ENCODE data around the gene CRABP1. TPM values are rescaled to one million over a fixed set of nuclear protein-coding genes. Genes with fewer than 3 reads are reported as not detected.

CRABP1 gene
- total RNA-seq, 2 experiments from 2014 or later = not detected

GRCh38 chr15:78322243-78322642, 17.9 kb upstream of the CRABP1 start:
- H3K9me3 ChIP-seq (ENCODE audit: low read length) = no peaks in the 10 kb centered on the region
- H3K9me2 ChIP-seq (ENCODE audit: insufficient read depth, low read length) = no peaks in the 10 kb centered on the region
- no TSS peak for BruUV-seq (replicated peaks)
- TF ChIP-seq EZH2phosphoT487 (IDR thresholded peaks at IDR 0.05; ENCODE audit: borderline replicate concordance, low read depth, low read length) (no peak), CTCF (conservative IDR thresholded peaks at IDR 0.05; ENCODE audit: low read length) (no peak)
- intact Hi-C loops (cut with micrococcal nuclease; ENCODE audit: unreplicated experiment) = no loop called here
- no peaks in the 10 kb centered on the region for H4K20me1 ChIP-seq (ENCODE audit: insufficient read depth, low read length)
- ChIA-PET CTCF (ENCODE audit: unreplicated experiment) (no interaction called here), POLR2A (no interaction called here)
- DNase-seq (ENCODE audit: low spot score) = no peak
- H3K27ac ChIP-seq (ENCODE audit: low read depth, low read length, poor library complexity, severe bottlenecking) = no peak overlapping the region
- H3K4me3 ChIP-seq (ENCODE audit: low read depth, low read length, poor library complexity, severe bottlenecking) = no peak overlapping the region
- H3K79me2 ChIP-seq (ENCODE audit: insufficient read depth, low read depth, low read length) = no peaks in the 10 kb centered on the region
- no peak overlapping the region for H3K4me2 ChIP-seq (ENCODE audit: low read length)
- H3K4me1 ChIP-seq (ENCODE audit: insufficient read depth, low read length, poor library complexity, severe bottlenecking) = no peaks in the 10 kb centered on the region
- no peak overlapping the region for H2AFZ ChIP-seq (ENCODE audit: low read length)
- no peaks in the 10 kb centered on the region for H3K36me3 ChIP-seq (ENCODE audit: insufficient read depth, low read length)

GRCh38 chr15:78322724-78323521, 17.2 kb upstream of the CRABP1 start:
- Histone ChIP-seq H3K4me2 (ENCODE audit: low read length) (no peak overlapping the region), H4K20me1 (ENCODE audit: insufficient read depth, low read length) (no peaks in the 10 kb centered on the region), H3K4me3 (ENCODE audit: low read depth, low read length, poor library complexity, severe bottlenecking) (no peak overlapping the region), H3K9me2 (ENCODE audit: insufficient read depth, low read length) (no peaks in the 10 kb centered on the region), H2AFZ (ENCODE audit: low read length) (no peak overlapping the region), H3K9me3 (ENCODE audit: low read length) (no peaks in the 10 kb centered on the region), H3K79me2 (ENCODE audit: insufficient read depth, low read depth, low read length) (no peaks in the 10 kb centered on the region), H3K27ac (ENCODE audit: low read depth, low read length, poor library complexity, severe bottlenecking) (no peak overlapping the region), H3K36me3 (ENCODE audit: insufficient read depth, low read length) (no peaks in the 10 kb centered on the region), H3K4me1 (ENCODE audit: insufficient read depth, low read length, poor library complexity, severe bottlenecking) (no peaks in the 10 kb centered on the region)
- POLR2A ChIA-PET = no interaction called here
- CTCF ChIA-PET (ENCODE audit: unreplicated experiment) = no interaction called here
- intact Hi-C loops (cut with micrococcal nuclease; ENCODE audit: unreplicated experiment) = no loop called here
- no TSS peak for BruUV-seq (replicated peaks)
- DNase-seq (ENCODE audit: low spot score) = no peak
- TF ChIP-seq CTCF (conservative IDR thresholded peaks at IDR 0.05; ENCODE audit: low read length) = no peak
- no peak for TF ChIP-seq EZH2phosphoT487 (IDR thresholded peaks at IDR 0.05; ENCODE audit: borderline replicate concordance, low read depth, low read length)

- TF ChIP-seq CTCF (conservative IDR thresholded peaks at IDR 0.05; ENCODE audit: low read length) (no peak), EZH2phosphoT487 (IDR thresholded peaks at IDR 0.05; ENCODE audit: borderline replicate concordance, low read depth, low read length) (no peak)
- intact Hi-C loops (cut with micrococcal nuclease; ENCODE audit: unreplicated experiment) = no loop called here
- CTCF ChIA-PET (ENCODE audit: unreplicated experiment) = no interaction called here
- H2AFZ ChIP-seq (ENCODE audit: low read length) = no peak overlapping the region
- BruUV-seq (replicated peaks) = no TSS peak
- H3K79me2 ChIP-seq (ENCODE audit: insufficient read depth, low read depth, low read length) = no peaks in the 10 kb centered on the region
- no peaks in the 10 kb centered on the region for H3K36me3 ChIP-seq (ENCODE audit: insufficient read depth, low read length)
- no peaks in the 10 kb centered on the region for H3K4me1 ChIP-seq (ENCODE audit: insufficient read depth, low read length, poor library complexity, severe bottlenecking)
- no peak for DNase-seq (ENCODE audit: low spot score)
- no peaks in the 10 kb centered on the region for H3K9me3 ChIP-seq (ENCODE audit: low read length)
- POLR2A ChIA-PET = interaction anchor here (0.6 kb wide), 1 partner anchor 371 kb away, joined by 3 read pairs; no protein-coding TSS in a partner anchor
- H3K4me2 ChIP-seq (ENCODE audit: low read length) = no peak overlapping the region
- H3K9me2 ChIP-seq (ENCODE audit: insufficient read depth, low read length) = no peaks in the 10 kb centered on the region
- no peaks in the 10 kb centered on the region for H4K20me1 ChIP-seq (ENCODE audit: insufficient read depth, low read length)
- H3K4me3 ChIP-seq (ENCODE audit: low read depth, low read length, poor library complexity, severe bottlenecking) = no peak overlapping the region
- no peak overlapping the region for H3K27ac ChIP-seq (ENCODE audit: low read depth, low read length, poor library complexity, severe bottlenecking)
Observed at GRCh38 chr15:78323693-78324092, 16.5 kb upstream of the CRABP1 start.

Data from OCI-LY7 (cell line).